Measurements from ENCODE around the gene PNMA8A. TPM values are rescaled to one million over a fixed set of nuclear protein-coding genes. Genes with fewer than 3 reads are reported as not detected.
"Not testable (repeated sequence)": the region's sequence is repeated elsewhere in the genome, so short reads cannot be mapped to it uniquely, and the experiment has no call there.

The PNMA8A gene, protein sequence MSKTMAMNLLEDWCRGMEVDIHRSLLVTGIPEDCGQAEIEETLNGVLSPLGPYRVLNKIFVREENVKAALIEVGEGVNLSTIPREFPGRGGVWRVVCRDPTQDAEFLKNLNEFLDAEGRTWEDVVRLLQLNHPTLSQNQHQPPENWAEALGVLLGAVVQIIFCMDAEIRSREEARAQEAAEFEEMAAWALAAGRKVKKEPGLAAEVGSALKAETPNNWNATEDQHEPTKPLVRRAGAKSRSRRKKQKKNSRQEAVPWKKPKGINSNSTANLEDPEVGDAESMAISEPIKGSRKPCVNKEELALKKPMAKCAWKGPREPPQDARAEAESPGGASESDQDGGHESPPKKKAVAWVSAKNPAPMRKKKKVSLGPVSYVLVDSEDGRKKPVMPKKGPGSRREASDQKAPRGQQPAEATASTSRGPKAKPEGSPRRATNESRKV
- total RNA-seq (2014; rRNA removed; shearing (Covaris generic)) = 40.3 and 40.5 TPM in 2 replicates

DNA sequence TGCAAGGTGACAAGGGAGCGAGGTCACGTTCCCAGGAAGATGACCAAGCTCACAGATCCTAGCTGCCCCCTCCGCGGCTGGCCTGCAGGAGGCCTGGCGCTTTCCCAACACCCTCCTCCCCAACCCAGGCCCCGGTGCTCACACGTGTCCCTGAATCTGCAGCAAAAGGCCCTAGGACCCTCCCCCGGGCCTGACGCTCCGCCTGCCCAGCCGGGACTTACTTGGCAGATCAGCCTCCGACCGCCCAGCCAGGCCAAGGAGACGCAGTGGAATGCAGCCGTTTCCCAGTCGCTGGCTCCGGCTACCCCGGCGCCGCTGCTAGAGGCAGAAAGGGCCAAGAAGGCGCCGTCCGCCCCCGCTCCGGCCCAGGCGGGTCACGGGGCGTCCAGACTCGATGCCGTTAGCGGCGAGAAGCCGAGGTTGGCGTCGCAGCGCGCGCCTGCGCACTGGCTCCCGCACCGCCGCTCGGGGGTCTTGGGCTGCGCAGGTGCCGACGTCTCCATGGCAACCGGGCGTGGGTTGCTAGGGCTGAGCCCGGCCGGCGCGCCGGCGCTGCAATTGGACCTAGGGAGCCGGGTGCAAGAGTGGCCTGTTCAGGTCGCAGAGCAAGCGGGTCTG, at the start of gene PNMA8A:
Gene PNMA8A (minus strand): TSS at position 448 of the 618 bp plus-strand sequence. CDS start 528 bp downstream, outside the sequence.
- peak; percentile 82 for DNase-seq (ENCODE audit: low spot score)
- in situ Hi-C loops (cut with HindIII; ENCODE audit: low sequenced_read_pairs) = no loop called here

DNA sequence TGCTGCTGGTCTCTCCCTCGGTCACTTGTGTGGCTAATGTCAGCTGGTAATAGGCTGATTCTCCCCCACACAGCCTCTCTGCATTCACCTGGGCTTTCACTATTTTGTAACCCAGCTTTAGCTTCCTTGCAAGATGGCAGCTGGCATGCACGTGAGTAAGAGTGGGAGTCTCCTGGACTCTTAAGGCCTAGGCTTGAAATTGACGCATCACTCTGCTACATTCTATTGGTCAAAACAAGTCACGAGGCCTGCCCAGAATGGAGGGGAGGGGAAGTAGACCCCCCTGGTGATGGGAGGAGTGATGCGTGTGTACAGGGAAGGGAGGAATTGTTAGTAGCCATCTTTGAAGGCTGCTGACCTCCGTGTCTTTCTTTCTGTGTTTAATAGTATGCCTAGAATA, 49.3 kb upstream of the PNMA8A start:
- no peak for DNase-seq (ENCODE audit: low spot score)

DNA sequence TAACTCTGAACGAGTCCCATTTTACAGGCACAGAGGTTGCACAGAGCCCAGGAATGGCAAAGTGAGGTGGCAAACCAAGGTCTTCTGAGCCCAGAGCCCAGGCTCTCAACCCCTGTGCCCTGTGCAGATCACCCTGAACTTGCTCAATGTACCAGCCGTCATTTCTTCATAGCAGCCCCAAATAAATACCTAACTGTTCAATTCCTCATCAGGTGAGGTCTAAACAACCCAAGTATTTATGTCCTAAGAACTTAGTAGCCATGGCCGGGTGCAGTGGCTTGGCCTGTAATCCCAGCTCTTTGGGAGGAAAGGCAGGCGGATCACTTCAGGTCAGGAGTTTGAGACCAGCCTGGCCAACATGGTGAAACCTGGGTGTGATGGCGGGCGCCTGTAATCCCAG, 46.1 kb upstream of the PNMA8A start:
- in situ Hi-C loops (cut with HindIII; ENCODE audit: low sequenced_read_pairs) = no loop called here
- DNase-seq (ENCODE audit: low spot score) = no peak

More for the DNA sequence above, 49.3 kb upstream of the PNMA8A start:
- in situ Hi-C loops (cut with HindIII; ENCODE audit: low sequenced_read_pairs) = no loop called here

DNA sequence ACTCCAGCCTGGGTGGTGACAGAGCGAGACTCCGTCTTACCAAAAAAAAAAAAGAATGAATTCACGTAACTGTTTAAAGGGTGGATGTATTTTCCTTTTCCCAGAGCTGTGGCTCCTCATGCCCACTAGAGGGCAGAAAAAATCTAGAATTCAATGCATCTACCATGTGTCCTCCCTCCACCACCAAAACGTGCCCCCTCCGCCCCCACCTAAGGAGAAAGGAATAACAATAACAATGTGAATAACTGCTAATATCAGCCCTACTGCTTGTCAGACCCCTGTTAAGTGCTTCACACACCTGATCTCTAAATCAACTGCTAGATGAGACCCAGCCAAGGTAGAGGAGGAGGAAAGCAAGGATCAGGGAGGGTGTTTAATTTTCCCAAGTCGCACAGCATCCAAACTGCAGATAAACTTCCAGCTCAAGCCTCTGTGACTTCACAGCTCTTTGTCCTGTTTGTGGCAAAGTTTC, 44.6 kb upstream of the PNMA8A start:
- in situ Hi-C loops (cut with HindIII; ENCODE audit: low sequenced_read_pairs) = no loop called here

DNA sequence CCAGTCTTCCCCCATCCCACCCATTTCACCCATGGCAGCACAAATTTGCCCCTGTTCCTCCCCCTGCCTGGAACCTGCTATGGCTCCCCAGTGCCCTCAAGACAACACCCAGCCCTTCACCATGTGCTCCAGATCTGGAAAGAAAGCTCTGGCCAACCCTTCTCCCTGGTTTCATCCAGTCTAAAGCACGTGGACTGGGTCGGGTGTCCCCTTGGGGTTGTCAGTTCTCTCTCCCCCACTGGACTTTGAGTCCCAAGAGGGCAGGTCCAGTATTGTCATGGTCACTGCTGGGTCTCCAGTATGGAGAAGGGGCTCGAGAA, 43.9 kb upstream of the PNMA8A start:
- in situ Hi-C loops (cut with HindIII; ENCODE audit: low sequenced_read_pairs) = no loop called here
- no peak for DNase-seq (ENCODE audit: low spot score)

More for the DNA sequence above, 44.6 kb upstream of the PNMA8A start:
- DNase-seq (ENCODE audit: low spot score) = peak; percentile 22

DNA sequence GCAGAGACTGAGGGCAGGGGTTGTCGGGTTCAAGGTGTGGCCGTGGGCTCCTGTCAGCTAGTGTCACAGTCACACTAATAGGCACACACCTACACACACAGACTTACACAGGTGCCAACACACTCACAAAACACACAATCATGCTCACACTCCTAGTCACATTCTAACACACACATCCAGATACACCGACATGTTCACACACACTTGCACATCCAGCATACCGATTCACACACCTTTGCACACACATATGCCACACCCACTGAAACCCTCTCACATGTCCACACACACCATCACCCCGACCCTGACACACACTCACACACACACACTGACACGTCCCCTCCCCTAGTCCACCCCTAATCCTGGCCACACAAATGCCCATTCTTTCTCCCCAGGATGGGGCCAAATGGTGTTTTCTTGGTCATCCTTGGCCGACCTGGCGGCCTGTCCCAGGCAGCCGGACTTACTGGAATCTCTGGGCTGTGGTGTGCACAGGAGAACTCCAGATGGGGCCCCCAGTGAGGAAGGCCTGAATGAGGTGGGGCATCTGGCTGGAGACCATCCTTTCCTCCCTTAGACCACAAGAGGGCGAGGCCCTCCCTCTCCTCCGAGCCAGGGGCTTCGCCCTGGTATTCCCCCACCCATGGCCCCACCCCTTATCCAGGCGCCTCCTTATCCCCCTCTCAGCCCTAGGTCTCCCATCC, 43.4 kb upstream of the PNMA8A start:
- in situ Hi-C loops (cut with HindIII; ENCODE audit: low sequenced_read_pairs) = no loop called here

DNA sequence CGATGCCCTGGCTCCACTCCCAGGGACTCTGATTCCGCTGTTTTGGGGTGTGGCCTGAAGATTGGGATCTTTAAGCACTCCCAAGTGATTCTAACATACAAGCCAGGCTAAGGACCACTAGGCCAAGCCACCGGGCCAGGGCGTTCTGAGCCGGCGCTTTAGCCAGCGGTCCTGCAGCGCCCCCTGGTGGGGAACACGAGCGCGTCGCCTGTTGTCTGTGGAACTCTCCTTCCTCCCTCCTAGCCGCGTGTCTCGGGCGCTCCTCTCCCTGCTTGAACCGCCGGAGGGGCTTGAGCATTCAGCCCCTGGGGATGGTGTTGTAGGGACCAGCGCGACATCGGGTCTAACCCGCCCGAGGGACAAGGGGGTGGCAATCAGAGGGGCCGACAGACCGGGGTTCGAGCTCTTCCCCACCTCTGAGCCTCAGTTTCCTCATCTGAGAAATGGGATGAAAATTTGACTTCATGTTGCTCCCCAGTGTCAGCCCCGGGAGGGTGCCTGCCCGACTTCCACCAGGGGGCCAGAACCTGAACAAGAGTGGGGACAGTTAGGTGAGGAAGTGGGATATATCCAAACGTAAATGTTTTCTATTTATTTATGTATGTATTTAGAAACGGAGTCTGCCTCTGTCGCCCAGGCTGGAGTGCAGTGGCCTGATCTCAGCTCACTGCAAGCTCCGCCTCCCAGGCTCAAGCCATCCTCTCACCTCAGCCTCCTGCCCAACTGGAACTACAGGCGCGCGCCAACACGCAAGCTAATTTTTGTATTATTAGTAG, 42.3 kb upstream of the PNMA8A start:
- peak; percentile 61 for DNase-seq (ENCODE audit: low spot score)
- in situ Hi-C loops (cut with HindIII; ENCODE audit: low sequenced_read_pairs) = no loop called here

More for the DNA sequence above, 43.4 kb upstream of the PNMA8A start:
- no peak for DNase-seq (ENCODE audit: low spot score)

DNA sequence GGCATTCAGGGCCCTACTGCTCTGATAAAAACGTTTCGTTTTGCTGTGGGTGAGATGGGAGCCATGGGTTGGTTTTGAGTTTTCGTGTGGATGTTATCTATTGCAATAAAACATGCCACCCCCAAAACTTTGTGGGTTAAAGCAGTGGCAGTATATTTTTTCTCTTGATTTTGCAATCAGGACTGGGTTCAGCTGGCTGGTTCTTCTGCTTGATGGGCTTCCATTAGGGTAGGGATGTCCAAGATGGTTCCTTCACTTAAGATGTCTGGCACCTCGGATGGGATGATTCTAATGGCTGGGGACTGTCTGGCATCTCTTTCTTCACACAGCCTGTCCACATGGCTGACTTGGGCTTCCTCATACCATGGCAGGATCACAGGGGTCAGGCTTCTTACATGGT, 39.9 kb upstream of the PNMA8A start:
- no peak for DNase-seq (ENCODE audit: low spot score)
- in situ Hi-C loops (cut with HindIII; ENCODE audit: low sequenced_read_pairs) = no loop called here

DNA sequence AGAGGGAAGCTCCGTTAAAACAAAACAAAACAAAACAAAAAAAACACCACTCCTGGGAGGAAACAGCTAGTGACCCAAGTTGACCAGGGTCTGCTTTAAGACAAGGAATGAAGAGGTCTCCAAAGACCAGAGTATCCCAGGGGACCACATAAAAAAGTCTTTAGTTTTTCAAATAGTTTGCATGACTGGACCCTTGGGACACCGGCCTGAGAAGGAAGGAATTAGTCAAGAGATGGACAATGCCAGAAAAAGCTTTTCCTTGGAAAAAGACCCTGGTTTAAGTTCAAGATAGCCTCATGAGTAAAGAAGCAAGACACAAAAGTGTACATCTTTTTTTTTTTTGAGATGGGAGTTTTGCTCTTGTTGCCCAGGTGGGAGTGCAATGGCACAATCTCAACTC, 36.8 kb upstream of the PNMA8A start:
- DNase-seq (ENCODE audit: low spot score) = no peak
- in situ Hi-C loops (cut with HindIII; ENCODE audit: low sequenced_read_pairs) = no loop called here

DNA sequence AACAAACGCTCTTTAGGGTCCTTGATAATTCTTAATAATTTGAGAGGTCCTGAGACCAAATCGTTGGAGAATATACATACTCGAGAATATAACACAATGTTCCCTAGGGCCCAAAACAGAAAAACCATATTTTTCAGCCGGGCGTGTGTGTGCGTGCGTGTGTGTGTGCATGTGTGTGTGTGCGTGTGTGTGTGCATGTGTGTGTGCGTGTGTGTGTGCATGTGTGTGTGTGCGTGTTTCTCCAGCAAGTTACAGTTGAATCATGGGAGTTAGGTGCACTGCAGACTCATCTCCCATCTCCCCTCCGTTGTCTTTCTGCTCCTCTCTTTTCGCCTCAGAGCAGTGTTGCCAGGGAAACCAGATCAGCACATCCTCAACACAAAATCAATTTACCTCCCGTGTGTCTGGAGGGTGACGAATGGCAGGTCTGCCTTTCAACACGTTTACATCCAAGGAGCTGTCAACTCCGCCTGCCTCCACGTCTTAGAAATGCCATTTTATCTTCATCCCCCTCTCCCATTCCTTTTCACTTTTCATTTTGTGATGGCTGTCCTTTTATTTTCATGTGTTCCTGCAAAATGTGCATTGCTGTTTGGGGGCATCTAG, 32.6 kb upstream of the PNMA8A start:
- in situ Hi-C loops (cut with HindIII; ENCODE audit: low sequenced_read_pairs) = no loop called here
- DNase-seq (ENCODE audit: low spot score) = no peak

DNA sequence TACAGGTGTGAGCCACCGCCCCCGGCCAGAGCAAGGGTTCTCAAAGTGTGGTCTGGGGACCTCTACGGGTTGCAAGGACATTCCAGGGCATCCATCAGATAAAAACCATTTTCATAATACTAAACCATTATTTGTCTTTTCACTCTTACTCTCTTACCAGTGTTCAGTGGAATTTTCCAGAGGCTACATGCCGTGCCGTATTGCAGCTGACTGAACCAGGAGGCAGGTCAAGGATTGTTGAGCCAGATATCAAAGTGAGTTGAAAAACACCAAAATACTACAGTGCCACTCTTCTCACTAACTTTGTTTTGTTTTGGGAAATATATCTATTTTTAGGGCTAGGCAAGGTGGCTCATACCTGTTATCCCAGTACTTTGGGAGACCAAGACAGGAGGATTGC, 31.5 kb upstream of the PNMA8A start:
- in situ Hi-C loops (cut with HindIII; ENCODE audit: low sequenced_read_pairs) = no loop called here

DNA sequence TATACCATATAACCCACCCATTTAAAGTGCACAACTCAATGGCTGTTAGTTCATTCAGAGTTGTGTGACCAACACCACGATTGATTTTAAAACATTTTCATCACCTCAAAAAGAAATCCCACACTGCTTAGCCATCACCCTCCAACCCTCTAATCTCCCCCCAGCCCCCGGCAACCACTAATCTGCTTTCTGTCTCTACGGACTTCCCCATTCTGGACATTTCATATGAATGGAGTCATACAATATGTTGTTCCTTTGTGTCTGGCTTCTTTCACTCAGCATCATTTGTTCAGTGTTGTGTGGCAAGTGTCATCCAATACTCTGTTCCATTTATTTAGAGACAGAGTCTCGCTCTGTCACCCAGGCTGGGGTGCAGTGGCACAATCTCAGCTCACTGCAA, 28.3 kb upstream of the PNMA8A start:
- DNase-seq (ENCODE audit: low spot score) = no peak

More for the DNA sequence above, 31.5 kb upstream of the PNMA8A start:
- no peak for DNase-seq (ENCODE audit: low spot score)

DNA sequence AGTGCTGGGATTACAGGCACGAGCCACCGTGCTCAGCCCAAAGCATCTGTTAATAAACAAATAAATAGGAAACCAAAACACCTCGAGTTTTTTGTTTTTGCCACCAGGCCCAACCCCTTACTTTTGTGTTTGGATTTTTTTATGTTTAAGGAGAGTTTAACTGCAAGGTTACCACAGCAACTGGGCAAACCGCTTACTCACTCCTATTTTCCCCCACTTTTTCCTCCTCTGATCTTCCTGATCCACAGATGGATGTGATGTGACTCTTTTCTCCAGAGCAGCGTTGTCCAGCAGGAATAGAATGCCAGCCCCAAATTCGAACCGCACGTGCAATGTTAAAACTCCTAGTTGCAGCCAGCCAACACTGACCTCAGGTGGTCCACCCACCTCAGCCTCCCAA, 26.4 kb upstream of the PNMA8A start:
- in situ Hi-C loops (cut with HindIII; ENCODE audit: low sequenced_read_pairs) = no loop called here
- no peak for DNase-seq (ENCODE audit: low spot score)

More for the DNA sequence above, 28.3 kb upstream of the PNMA8A start:
- in situ Hi-C loops (cut with HindIII; ENCODE audit: low sequenced_read_pairs) = no loop called here

DNA sequence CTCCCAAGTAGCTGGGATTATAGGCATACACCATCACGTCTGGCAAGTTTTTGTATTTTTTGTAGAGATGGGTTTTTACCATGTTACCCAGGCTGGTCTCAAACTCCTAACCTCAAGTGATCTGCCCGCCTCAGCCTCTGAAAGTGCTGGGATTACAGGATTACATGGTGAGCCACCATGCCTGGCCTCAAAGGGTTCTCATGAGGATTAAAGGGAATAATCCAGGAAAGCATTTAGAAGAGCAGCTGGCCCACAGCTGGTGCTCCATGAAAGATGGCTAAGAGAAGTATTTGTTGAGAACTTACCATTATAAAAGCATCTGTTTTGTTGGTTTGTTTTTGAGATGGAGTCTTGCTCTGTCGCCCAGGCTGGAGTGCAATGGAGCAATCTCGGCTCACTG, 25.5 kb upstream of the PNMA8A start:
- in situ Hi-C loops (cut with HindIII; ENCODE audit: low sequenced_read_pairs) = not testable (repeated sequence)

DNA sequence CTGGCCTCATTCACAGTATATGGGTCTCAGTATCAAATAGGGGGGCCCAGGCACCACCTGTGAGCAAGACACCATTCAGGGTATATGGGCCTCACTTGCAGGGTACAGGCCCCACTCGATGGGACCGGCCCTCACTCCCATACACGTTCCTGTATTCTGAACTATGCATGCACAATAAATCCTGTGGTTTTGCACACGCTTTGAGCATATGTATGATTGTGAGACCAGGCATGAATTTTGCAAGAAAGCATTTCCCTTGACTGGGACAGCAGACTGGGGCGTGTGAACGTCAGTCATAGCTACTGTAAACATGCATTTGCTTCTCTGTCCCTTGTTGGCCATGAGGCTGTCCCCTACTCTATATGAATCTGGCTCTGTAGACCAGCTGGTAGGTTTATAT, 24.9 kb upstream of the PNMA8A start:
- DNase-seq (ENCODE audit: low spot score) = no peak
- in situ Hi-C loops (cut with HindIII; ENCODE audit: low sequenced_read_pairs) = no loop called here

More for the DNA sequence above, 25.5 kb upstream of the PNMA8A start:
- DNase-seq (ENCODE audit: low spot score) = not testable (repeated sequence)

DNA sequence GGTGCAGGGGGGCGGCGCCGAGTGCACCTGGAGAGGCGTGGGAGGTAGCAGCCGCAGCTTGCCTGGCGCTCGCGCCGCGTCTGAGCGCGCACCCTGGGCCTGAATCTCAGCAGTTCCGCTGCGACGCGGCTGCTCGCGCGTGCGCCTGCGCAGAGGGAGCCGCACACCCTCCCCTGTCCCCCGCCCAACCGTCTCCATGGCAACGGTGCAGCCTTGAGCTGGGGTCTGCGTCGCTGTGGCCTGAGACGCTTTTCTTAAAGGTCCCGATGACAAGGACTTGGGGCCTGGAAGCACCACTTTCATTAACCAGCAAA, 24.4 kb upstream of the PNMA8A start, which contains the start of gene PNMA8B:
Gene PNMA8B (minus strand): TSS at position 82 of the 314 bp plus-strand sequence. CDS start 402 bp downstream, outside the sequence.
- in situ Hi-C loops (cut with HindIII; ENCODE audit: low sequenced_read_pairs) = no loop called here
- DNase-seq (ENCODE audit: low spot score) = peak; percentile 92

DNA sequence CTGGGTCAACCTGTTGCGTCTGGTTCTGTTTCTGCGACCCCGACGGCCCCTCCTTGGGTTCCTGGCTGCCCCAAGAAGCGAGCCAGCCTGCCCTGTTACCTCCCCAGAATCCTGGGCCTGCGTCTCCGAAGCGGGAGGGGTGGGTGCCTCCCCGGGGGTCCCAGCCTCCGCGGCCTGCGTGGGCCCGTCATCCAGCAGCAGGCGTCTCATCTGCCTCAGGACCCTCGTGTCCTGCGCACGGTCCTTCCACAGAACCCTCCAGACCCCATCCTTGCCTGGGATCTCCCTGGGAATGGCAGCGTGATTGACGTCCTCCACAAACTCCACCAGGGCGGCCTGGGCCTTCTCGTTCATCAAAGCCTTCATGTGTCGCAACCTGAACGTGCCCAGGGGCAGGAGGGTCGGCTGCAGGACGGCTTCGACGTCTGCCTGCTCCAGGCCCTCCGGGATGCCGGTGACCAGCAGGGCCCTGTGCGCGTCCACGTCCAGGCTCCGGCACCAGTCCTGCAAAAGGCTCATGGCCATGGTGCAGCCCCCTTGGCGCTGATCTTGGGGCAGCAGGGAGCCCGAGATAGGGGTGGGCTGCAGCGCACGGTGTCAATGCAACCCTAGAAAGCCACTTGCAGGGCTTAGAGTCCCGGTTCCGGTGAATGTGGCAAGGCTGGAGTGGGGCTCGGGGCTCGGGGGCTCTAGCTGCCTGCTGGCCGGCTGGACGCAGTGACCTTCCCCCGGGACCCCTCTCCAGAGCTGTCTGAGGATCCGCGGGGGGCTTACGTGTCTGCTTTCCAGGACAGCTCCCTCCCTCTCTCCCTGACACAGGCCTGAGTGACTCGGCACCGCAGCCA, 23.8 kb upstream of the PNMA8A start:
- in situ Hi-C loops (cut with HindIII; ENCODE audit: low sequenced_read_pairs) = no loop called here
- DNase-seq (ENCODE audit: low spot score) = no peak

Measured in G401 (cell line).